ENCODE results near the gene YEATS4. TPM values are rescaled to one million over a fixed set of nuclear protein-coding genes. Genes with fewer than 3 reads are reported as not detected.

The YEATS4 gene
- total RNA-seq, 1 donor from 2014 or later: 27.3 TPM

- H3K4me3 Mint-ChIP-seq (ENCODE audit: unreplicated experiment): no peak overlapping the region
- no peaks in the 10 kb centered on the region for H3K4me1 Mint-ChIP-seq (ENCODE audit: low read depth, unreplicated experiment)
- H3K27me3 Mint-ChIP-seq (ENCODE audit: unreplicated experiment): no peaks in the 10 kb centered on the region
- H3K9me3 Mint-ChIP-seq (ENCODE audit: unreplicated experiment): no peaks in the 10 kb centered on the region
- no peak overlapping the region for H3K27ac Mint-ChIP-seq (ENCODE audit: unreplicated experiment)
- DNase-seq: no peak
- peaks cover 5% of the 10 kb centered on the region for H3K36me3 Mint-ChIP-seq (ENCODE audit: unreplicated experiment)
- TF ChIP-seq, protein P1, sequence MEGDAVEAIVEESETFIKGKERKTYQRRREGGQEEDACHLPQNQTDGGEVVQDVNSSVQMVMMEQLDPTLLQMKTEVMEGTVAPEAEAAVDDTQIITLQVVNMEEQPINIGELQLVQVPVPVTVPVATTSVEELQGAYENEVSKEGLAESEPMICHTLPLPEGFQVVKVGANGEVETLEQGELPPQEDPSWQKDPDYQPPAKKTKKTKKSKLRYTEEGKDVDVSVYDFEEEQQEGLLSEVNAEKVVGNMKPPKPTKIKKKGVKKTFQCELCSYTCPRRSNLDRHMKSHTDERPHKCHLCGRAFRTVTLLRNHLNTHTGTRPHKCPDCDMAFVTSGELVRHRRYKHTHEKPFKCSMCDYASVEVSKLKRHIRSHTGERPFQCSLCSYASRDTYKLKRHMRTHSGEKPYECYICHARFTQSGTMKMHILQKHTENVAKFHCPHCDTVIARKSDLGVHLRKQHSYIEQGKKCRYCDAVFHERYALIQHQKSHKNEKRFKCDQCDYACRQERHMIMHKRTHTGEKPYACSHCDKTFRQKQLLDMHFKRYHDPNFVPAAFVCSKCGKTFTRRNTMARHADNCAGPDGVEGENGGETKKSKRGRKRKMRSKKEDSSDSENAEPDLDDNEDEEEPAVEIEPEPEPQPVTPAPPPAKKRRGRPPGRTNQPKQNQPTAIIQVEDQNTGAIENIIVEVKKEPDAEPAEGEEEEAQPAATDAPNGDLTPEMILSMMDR (IDR thresholded peaks at IDR 0.05; ENCODE audit: partially characterized antibody, unreplicated experiment): no peak
Observed at GRCh38 chr12:69366796-69367195, 7.3 kb downstream of the YEATS4 start.

- H3K4me3 Mint-ChIP-seq (ENCODE audit: unreplicated experiment): no peak overlapping the region
- no peaks in the 10 kb centered on the region for H3K9me3 Mint-ChIP-seq (ENCODE audit: unreplicated experiment)
- H3K27ac Mint-ChIP-seq (ENCODE audit: unreplicated experiment): no peak overlapping the region
- TF ChIP-seq, protein P1 (IDR thresholded peaks at IDR 0.05; ENCODE audit: partially characterized antibody, unreplicated experiment): no peak
- peaks cover 14% of the 10 kb centered on the region for H3K36me3 Mint-ChIP-seq (ENCODE audit: unreplicated experiment)
- no peak for DNase-seq
- H3K4me1 Mint-ChIP-seq (ENCODE audit: low read depth, unreplicated experiment): no peaks in the 10 kb centered on the region
- H3K27me3 Mint-ChIP-seq (ENCODE audit: unreplicated experiment): no peaks in the 10 kb centered on the region
Observed at GRCh38 chr12:69368171-69368570, 8.6 kb downstream of the YEATS4 start.

- Mint-ChIP-seq H3K4me3 (ENCODE audit: unreplicated experiment) (no peak overlapping the region), H3K27me3 (ENCODE audit: unreplicated experiment) (peaks cover 3% of the 10 kb centered on the region), H3K9me3 (ENCODE audit: unreplicated experiment) (no peaks in the 10 kb centered on the region), H3K36me3 (ENCODE audit: unreplicated experiment) (peaks cover 6% of the 10 kb centered on the region), H3K4me1 (ENCODE audit: low read depth, unreplicated experiment) (no peaks in the 10 kb centered on the region), H3K27ac (ENCODE audit: unreplicated experiment) (no peak overlapping the region)
- no peak for DNase-seq
- TF ChIP-seq, protein P1 (IDR thresholded peaks at IDR 0.05; ENCODE audit: partially characterized antibody, unreplicated experiment): no peak
Observed at GRCh38 chr12:69383074-69383473, 23.5 kb downstream of the YEATS4 start.

- no peak overlapping the region for H3K27ac Mint-ChIP-seq (ENCODE audit: unreplicated experiment)
- no peak overlapping the region for H3K4me3 Mint-ChIP-seq (ENCODE audit: unreplicated experiment)
- peaks cover 3% of the 10 kb centered on the region for H3K27me3 Mint-ChIP-seq (ENCODE audit: unreplicated experiment)
- H3K4me1 Mint-ChIP-seq (ENCODE audit: low read depth, unreplicated experiment): no peaks in the 10 kb centered on the region
- TF ChIP-seq, protein P1 (IDR thresholded peaks at IDR 0.05; ENCODE audit: partially characterized antibody, unreplicated experiment): no peak
- H3K9me3 Mint-ChIP-seq (ENCODE audit: unreplicated experiment): no peaks in the 10 kb centered on the region
- peaks cover under 1% of the 10 kb centered on the region for H3K36me3 Mint-ChIP-seq (ENCODE audit: unreplicated experiment)
- DNase-seq: no peak
Observed at GRCh38 chr12:69385038-69385437, 25.5 kb downstream of the YEATS4 start.

DNA sequence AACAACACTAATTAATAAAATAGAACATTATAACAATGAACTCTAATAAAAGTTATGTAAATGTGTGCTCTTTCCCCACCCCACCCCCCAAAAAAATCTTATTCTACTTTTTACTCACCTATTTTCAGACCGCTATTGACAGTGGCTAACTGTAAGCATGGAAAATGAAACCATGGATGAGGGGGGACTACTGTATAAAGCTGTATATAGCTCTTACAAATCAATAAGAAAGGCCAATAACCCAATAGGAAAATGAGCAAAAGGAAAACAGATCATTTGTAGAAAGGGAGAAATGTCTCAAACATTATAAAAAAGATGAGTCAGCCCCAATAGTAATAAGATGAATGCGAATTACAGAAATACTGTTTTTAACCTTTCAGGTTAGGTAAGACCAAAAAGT is 27.4 kb downstream of the YEATS4 start:
- no peak for DNase-seq
- TF ChIP-seq, protein P1 (IDR thresholded peaks at IDR 0.05; ENCODE audit: partially characterized antibody, unreplicated experiment): no peak
- Mint-ChIP-seq H3K27me3 (ENCODE audit: unreplicated experiment) (no peaks in the 10 kb centered on the region), H3K4me3 (ENCODE audit: unreplicated experiment) (no peak overlapping the region), H3K4me1 (ENCODE audit: low read depth, unreplicated experiment) (no peaks in the 10 kb centered on the region), H3K27ac (ENCODE audit: unreplicated experiment) (no peak overlapping the region), H3K9me3 (ENCODE audit: unreplicated experiment) (no peaks in the 10 kb centered on the region), H3K36me3 (ENCODE audit: unreplicated experiment) (no peaks in the 10 kb centered on the region)
